ENCODE measurements around the gene ATP1A1. TPM values are rescaled to one million over a fixed set of nuclear protein-coding genes. Genes with fewer than 3 reads are reported as not detected.

ATP1A1 gene
- total RNA-seq, 1 donor from 2014 or later: 255 TPM

- TF ChIP-seq, protein P1, sequence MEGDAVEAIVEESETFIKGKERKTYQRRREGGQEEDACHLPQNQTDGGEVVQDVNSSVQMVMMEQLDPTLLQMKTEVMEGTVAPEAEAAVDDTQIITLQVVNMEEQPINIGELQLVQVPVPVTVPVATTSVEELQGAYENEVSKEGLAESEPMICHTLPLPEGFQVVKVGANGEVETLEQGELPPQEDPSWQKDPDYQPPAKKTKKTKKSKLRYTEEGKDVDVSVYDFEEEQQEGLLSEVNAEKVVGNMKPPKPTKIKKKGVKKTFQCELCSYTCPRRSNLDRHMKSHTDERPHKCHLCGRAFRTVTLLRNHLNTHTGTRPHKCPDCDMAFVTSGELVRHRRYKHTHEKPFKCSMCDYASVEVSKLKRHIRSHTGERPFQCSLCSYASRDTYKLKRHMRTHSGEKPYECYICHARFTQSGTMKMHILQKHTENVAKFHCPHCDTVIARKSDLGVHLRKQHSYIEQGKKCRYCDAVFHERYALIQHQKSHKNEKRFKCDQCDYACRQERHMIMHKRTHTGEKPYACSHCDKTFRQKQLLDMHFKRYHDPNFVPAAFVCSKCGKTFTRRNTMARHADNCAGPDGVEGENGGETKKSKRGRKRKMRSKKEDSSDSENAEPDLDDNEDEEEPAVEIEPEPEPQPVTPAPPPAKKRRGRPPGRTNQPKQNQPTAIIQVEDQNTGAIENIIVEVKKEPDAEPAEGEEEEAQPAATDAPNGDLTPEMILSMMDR (IDR thresholded peaks at IDR 0.05): no peak
- H3K36me3 ChIP-seq: no peaks in the 10 kb centered on the region
- H3K27me3 ChIP-seq: no peaks in the 10 kb centered on the region
- intact Hi-C loops (cut with DNase I): no loop called here
- DNase-seq (ENCODE audit: low spot score in 2 of 2): no peak
- no peak overlapping the region for H3K27ac ChIP-seq
- H3K4me1 ChIP-seq: no peaks in the 10 kb centered on the region
- no peaks in the 10 kb centered on the region for H3K9me3 ChIP-seq
- no peak overlapping the region for H3K4me3 ChIP-seq
Measured at GRCh38 chr1:116428576-116428975, 55.5 kb downstream of the ATP1A1 start.

DNA sequence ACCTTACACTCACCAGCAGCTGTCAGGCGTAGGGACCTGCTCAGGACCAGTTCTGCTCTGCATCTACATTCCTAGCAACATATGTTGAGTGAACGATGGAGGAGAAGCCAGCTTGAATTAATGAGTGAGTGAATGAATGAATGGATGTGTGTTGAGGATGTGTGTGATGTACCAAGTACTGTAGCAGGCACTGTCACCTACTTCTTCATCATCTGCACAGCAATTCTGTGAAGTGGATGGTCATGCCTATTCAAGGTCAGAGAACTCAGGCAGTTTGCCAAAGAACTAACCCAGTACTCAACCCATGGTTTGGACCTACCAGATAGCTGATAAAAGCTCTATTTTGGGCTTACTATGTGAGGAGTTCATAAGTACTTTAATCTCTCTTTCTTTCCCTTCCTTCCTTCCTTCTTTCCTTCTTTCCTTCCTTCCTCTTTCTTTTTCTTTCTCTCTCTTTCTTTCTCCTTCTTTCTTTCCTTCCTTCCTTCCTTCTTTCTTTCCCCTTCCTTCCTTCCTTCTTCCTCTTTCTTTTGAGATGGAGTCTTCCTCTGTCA lies 56.9 kb downstream of the ATP1A1 start:
- Histone ChIP-seq H3K4me1 (no peaks in the 10 kb centered on the region), H3K9me3 (no peaks in the 10 kb centered on the region), H3K27ac (no peak overlapping the region), H3K36me3 (no peaks in the 10 kb centered on the region), H3K4me3 (no peak overlapping the region), H3K27me3 (no peaks in the 10 kb centered on the region)
- intact Hi-C loops (cut with DNase I): no loop called here
- DNase-seq (ENCODE audit: low spot score in 2 of 2): no peak
- TF ChIP-seq, protein P1 (IDR thresholded peaks at IDR 0.05): no peak

- no peak for DNase-seq (ENCODE audit: low spot score in 2 of 2)
- Histone ChIP-seq H3K4me3 (no peak overlapping the region), H3K27me3 (no peaks in the 10 kb centered on the region), H3K9me3 (no peaks in the 10 kb centered on the region), H3K36me3 (no peaks in the 10 kb centered on the region), H3K4me1 (no peaks in the 10 kb centered on the region), H3K27ac (no peak overlapping the region)
- intact Hi-C loops (cut with DNase I): no loop called here
- TF ChIP-seq, protein P1 (IDR thresholded peaks at IDR 0.05): no peak
Measured at GRCh38 chr1:116431870-116432500, 58.9 kb downstream of the ATP1A1 start.

DNA sequence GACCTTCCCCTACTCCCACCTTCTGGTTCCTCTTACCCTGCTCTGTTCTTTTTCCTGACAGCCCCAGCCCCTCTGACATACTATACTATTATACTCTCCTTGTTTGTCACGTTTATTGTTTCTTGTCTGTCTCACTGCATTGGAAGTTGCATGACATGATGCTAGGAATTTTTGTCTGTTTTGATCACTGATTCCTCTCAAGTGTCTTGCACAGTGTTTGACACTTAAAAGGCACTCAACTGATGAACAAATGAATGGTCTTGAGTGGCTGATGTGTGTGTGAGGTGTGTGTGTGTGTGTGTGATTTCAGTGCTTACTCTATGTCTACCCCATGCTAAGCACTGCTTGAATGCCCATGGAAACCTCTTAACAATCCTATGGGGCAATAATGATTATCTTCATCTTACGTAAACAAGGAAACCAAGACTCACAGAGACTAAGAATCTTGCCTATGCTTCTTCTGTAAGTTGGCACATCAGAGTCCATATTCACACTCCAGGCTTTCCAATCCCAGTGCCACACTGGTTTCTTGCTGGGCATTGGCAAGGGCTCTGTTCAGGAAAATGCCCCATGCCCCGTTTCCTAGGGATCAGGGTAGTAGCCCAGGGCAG lies 59.7 kb downstream of the ATP1A1 start:
- intact Hi-C loops (cut with DNase I): no loop called here
- TF ChIP-seq, protein P1 (IDR thresholded peaks at IDR 0.05): no peak
- Histone ChIP-seq H3K27ac (no peak overlapping the region), H3K9me3 (no peaks in the 10 kb centered on the region), H3K4me1 (no peaks in the 10 kb centered on the region), H3K4me3 (no peak overlapping the region), H3K36me3 (no peaks in the 10 kb centered on the region), H3K27me3 (no peaks in the 10 kb centered on the region)
- DNase-seq (ENCODE audit: low spot score in 2 of 2): no peak

GRCh38 chr1:116433275-116434257 lies 60.5 kb downstream of the ATP1A1 start:
- no peaks in the 10 kb centered on the region for H3K4me1 ChIP-seq
- H3K4me3 ChIP-seq: no peak overlapping the region
- no peaks in the 10 kb centered on the region for H3K9me3 ChIP-seq
- intact Hi-C loops (cut with DNase I): no loop called here
- no peak overlapping the region for H3K27ac ChIP-seq
- DNase-seq (ENCODE audit: low spot score in 2 of 2): no peak
- no peaks in the 10 kb centered on the region for H3K36me3 ChIP-seq
- TF ChIP-seq, protein P1 (IDR thresholded peaks at IDR 0.05): no peak
- H3K27me3 ChIP-seq: no peaks in the 10 kb centered on the region
